Panc1 (cell line): ENCODE measurements around the gene KCNA5. TPM values are rescaled to one million over a fixed set of nuclear protein-coding genes. Genes with fewer than 3 reads are reported as not detected.

Experiments
- ATAC-seq: fragments of 200-7000 bp; cut with Tn5 transposase; 2 replicates; pipeline ENCODE4 v1.9.1; 2020; ENCODE audit warnings: mild to moderate bottlenecking, moderate library complexity
- BruUV-seq: library from RNA; stranded (reverse); fragments of 400-500 nt; replicated peaks from 2 replicates; lab custom pipeline; 2021; lab: Mats Ljungman, UMichigan
- CTCF ChIA-PET: fragments of 300-600 bp; sonication (Branson Sonifier 250); formaldehyde crosslinking; loops from one replicate; lab custom pipeline; 2022; ENCODE audit warnings: antibody characterized with exemption; lab: Charles Lee
- POLR2A ChIA-PET: fragments of 300-600 bp; sonication (Branson Sonifier 250); formaldehyde crosslinking; loops from one replicate; lab custom pipeline; 2022; ENCODE audit warnings: antibody characterized with exemption; lab: Charles Lee
- DNase-seq: peaks from one replicate; pipeline ENCODE4 v3.0.0-alpha.2; 2010; ENCODE audit warnings: low read depth, low spot score
- H3K27ac ChIP-seq: 2 replicates; pipeline ENCODE4 v1.5.1; 2011; ENCODE audit warnings: mild to moderate bottlenecking, low read length, inconsistent platforms
- H3K27me3 ChIP-seq: fragments of 200-500 bp; sonication (Bioruptor generic); 2 replicates; pipeline ENCODE4 v1.6.0; 2014; ENCODE audit warnings: low read length, inconsistent platforms; ENCODE audit not compliant: control insufficient read depth, insufficient read depth
- H3K36me3 ChIP-seq: fragments of 200-500 bp; sonication (Bioruptor generic); 2 replicates; pipeline ENCODE4 v1.5.1; 2014; ENCODE audit warnings: inconsistent platforms, mild to moderate bottlenecking, low read length, moderate library complexity; ENCODE audit not compliant: control insufficient read depth, insufficient read depth
- H3K4me1 ChIP-seq: 2 replicates; pipeline ENCODE4 v1.5.1; 2011; ENCODE audit warnings: inconsistent platforms, mild to moderate bottlenecking, low read length, moderate library complexity; ENCODE audit not compliant: control insufficient read depth, insufficient read depth
- H3K4me3 ChIP-seq, 2 experiments: 2 replicates each; pipeline ENCODE4 v1.5.1; 2011 to 2012; ENCODE audit warnings: low read depth in 2 of 2, low read length in 2 of 2, mild to moderate bottlenecking in 2 of 2, inconsistent platforms in 1 of 2, moderate library complexity in 1 of 2
- H3K9me3 ChIP-seq: fragments of 200-500 bp; sonication (Bioruptor generic); 2 replicates; pipeline ENCODE4 v1.5.1; 2014; ENCODE audit warnings: low read depth, mild to moderate bottlenecking, inconsistent platforms, low read length, moderate library complexity; ENCODE audit not compliant: control insufficient read depth, insufficient read depth
- POLR2AphosphoS5 ChIP-seq: IDR thresholded peaks from 2 replicates; pipeline ENCODE4 v1.6.1; 2012; ENCODE audit warnings: mild to moderate bottlenecking, low read depth, low read length, moderate library complexity
- SIN3A ChIP-seq: IDR thresholded peaks from 2 replicates; pipeline ENCODE4 v1.6.1; 2012; ENCODE audit warnings: low read depth, mild to moderate bottlenecking, low read length, moderate library complexity, borderline replicate concordance; ENCODE audit not compliant: insufficient read depth
- TCF7L2 ChIP-seq: IDR thresholded peaks from 2 replicates; pipeline ENCODE4 v1.6.1; 2011; ENCODE audit warnings: mild to moderate bottlenecking, low read depth, low read length, inconsistent platforms
- in situ Hi-C: cut with HindIII; loops from 2 replicates; pipeline ENCODE4 v1.10.0; 2016; ENCODE audit warnings: low sequenced_read_pairs, low pct_unique_long_range_greater_than_20kb
- intact Hi-C: fragments of 100-400 bp; cut with micrococcal nuclease; formaldehyde crosslinking; loops from one replicate; pipeline ENCODE4 v1.10.0; 2022; ENCODE audit not compliant: unreplicated experiment
- total RNA-seq: library from RNA; stranded (reverse); gene quantifications from one replicate; pipeline ENCODE4 v1.2.1, GENCODE V29; 2021; ENCODE audit not compliant: unreplicated experiment
- TF ChIP-seq, protein P1 (sequence below): fragments of 450-650 bp; IDR thresholded peaks from 2 replicates; pipeline ENCODE4 v1.5.1; 2017; ENCODE audit warnings: mild to moderate bottlenecking
- TF ChIP-seq, protein P2 (sequence below), 2 experiments: IDR thresholded peaks; 2 replicates each; pipeline ENCODE4 v1.6.1; 2011 to 2012; ENCODE audit warnings: low read depth in 2 of 2, control low read depth in 1 of 2, low read length in 1 of 2, mild to moderate bottlenecking in 1 of 2, moderate library complexity in 1 of 2; ENCODE audit not compliant: insufficient read depth in 1 of 2

The KCNA5 gene
- total RNA-seq, 1 experiment from 2014 or later = not detected

DNA sequence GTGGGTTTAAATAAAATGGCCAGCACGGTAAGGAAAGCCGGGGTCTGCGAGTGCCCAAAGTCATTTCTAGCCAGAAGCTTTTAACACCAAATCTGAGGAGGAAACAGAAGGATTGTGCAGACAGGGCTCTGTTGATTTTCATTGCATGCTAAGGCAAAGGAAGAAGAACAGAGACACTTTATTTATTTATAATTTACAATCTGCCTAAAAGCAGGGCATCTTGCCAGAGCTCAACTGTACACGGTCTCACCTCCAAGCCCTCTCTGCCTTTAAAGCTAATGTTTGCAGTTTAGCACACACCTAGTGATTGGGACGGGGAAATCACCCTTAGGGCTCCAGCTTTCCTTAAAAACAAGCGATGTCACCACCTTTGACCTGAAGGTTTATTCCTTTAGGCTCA is 4.0 kb downstream of the KCNA5 start:
- Histone ChIP-seq H3K27ac (no peak overlapping the region), H3K36me3 (no peaks in the 10 kb centered on the region), H3K27me3 (peaks cover 2% of the 10 kb centered on the region; the same call in 1 of the 2 replicates), H3K4me1 (no peaks in the 10 kb centered on the region), H3K4me3 (no peak overlapping the region), H3K9me3 (no peaks in the 10 kb centered on the region)
- ChIA-PET CTCF (no interaction called here), POLR2A (no interaction called here)
- BruUV-seq = no TSS peak
- intact Hi-C loops (no loop called here), in situ Hi-C loops (no loop called here)
- TF ChIP-seq, protein P1, sequence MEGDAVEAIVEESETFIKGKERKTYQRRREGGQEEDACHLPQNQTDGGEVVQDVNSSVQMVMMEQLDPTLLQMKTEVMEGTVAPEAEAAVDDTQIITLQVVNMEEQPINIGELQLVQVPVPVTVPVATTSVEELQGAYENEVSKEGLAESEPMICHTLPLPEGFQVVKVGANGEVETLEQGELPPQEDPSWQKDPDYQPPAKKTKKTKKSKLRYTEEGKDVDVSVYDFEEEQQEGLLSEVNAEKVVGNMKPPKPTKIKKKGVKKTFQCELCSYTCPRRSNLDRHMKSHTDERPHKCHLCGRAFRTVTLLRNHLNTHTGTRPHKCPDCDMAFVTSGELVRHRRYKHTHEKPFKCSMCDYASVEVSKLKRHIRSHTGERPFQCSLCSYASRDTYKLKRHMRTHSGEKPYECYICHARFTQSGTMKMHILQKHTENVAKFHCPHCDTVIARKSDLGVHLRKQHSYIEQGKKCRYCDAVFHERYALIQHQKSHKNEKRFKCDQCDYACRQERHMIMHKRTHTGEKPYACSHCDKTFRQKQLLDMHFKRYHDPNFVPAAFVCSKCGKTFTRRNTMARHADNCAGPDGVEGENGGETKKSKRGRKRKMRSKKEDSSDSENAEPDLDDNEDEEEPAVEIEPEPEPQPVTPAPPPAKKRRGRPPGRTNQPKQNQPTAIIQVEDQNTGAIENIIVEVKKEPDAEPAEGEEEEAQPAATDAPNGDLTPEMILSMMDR = no peak
- TF ChIP-seq TCF7L2 = no peak
- TF ChIP-seq, protein P2, sequence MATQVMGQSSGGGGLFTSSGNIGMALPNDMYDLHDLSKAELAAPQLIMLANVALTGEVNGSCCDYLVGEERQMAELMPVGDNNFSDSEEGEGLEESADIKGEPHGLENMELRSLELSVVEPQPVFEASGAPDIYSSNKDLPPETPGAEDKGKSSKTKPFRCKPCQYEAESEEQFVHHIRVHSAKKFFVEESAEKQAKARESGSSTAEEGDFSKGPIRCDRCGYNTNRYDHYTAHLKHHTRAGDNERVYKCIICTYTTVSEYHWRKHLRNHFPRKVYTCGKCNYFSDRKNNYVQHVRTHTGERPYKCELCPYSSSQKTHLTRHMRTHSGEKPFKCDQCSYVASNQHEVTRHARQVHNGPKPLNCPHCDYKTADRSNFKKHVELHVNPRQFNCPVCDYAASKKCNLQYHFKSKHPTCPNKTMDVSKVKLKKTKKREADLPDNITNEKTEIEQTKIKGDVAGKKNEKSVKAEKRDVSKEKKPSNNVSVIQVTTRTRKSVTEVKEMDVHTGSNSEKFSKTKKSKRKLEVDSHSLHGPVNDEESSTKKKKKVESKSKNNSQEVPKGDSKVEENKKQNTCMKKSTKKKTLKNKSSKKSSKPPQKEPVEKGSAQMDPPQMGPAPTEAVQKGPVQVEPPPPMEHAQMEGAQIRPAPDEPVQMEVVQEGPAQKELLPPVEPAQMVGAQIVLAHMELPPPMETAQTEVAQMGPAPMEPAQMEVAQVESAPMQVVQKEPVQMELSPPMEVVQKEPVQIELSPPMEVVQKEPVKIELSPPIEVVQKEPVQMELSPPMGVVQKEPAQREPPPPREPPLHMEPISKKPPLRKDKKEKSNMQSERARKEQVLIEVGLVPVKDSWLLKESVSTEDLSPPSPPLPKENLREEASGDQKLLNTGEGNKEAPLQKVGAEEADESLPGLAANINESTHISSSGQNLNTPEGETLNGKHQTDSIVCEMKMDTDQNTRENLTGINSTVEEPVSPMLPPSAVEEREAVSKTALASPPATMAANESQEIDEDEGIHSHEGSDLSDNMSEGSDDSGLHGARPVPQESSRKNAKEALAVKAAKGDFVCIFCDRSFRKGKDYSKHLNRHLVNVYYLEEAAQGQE (IDR thresholded peaks at IDR 0.05; ENCODE audit: insufficient read depth in 1 of 2, low read depth in 2 of 2, low read length in 1 of 2) = no peak
- no peak for TF ChIP-seq SIN3A
- no peak for TF ChIP-seq POLR2AphosphoS5
- no peak for ATAC-seq
- DNase-seq = no peak

DNA sequence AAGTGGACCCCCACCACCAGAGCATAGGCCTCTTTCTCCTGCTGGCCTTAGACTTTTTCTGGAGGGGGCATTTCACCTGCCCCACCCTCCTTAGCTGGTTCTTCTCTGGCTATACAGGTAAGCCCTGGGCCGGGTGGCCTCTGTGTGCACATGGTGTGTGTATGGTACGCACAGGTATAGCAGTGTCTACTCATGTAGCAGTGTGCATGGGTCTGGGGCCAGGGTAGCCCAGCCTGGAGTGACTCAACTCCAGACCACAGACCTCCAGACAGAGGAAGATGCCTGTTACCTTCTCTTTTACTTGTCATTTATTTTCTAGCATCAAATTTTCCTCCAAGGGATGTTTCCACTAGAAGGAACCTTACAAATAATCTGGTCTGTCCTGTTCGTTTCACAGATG is 6.9 kb downstream of the KCNA5 start:
- Histone ChIP-seq H3K4me3 (no peak overlapping the region), H3K27me3 (peaks cover 2% of the 10 kb centered on the region; the same call in 1 of the 2 replicates), H3K36me3 (no peaks in the 10 kb centered on the region), H3K4me1 (no peaks in the 10 kb centered on the region), H3K27ac (no peak overlapping the region), H3K9me3 (no peaks in the 10 kb centered on the region)
- DNase-seq (no peak), ATAC-seq (no peak)
- TF ChIP-seq SIN3A = no peak
- TF ChIP-seq, protein P1 = no peak
- TF ChIP-seq, protein P2 (IDR thresholded peaks at IDR 0.05; ENCODE audit: insufficient read depth in 1 of 2, low read depth in 2 of 2, low read length in 1 of 2) = no peak
- no peak for TF ChIP-seq POLR2AphosphoS5
- TF ChIP-seq TCF7L2 = no peak
- CTCF ChIA-PET = no interaction called here
- BruUV-seq = no TSS peak
- POLR2A ChIA-PET = no interaction called here
- in situ Hi-C loops = no loop called here
- intact Hi-C loops = no loop called here
